HG03571 (cell line): ENCODE results near the gene ENOX1.

Experiments used
- ATAC-seq: cut with Tn5 transposase; IDR thresholded peaks from one replicate; pipeline ENCODE4 v1.9.1; 2021; ENCODE audit not compliant: unreplicated experiment

The ENOX1 gene

DNA sequence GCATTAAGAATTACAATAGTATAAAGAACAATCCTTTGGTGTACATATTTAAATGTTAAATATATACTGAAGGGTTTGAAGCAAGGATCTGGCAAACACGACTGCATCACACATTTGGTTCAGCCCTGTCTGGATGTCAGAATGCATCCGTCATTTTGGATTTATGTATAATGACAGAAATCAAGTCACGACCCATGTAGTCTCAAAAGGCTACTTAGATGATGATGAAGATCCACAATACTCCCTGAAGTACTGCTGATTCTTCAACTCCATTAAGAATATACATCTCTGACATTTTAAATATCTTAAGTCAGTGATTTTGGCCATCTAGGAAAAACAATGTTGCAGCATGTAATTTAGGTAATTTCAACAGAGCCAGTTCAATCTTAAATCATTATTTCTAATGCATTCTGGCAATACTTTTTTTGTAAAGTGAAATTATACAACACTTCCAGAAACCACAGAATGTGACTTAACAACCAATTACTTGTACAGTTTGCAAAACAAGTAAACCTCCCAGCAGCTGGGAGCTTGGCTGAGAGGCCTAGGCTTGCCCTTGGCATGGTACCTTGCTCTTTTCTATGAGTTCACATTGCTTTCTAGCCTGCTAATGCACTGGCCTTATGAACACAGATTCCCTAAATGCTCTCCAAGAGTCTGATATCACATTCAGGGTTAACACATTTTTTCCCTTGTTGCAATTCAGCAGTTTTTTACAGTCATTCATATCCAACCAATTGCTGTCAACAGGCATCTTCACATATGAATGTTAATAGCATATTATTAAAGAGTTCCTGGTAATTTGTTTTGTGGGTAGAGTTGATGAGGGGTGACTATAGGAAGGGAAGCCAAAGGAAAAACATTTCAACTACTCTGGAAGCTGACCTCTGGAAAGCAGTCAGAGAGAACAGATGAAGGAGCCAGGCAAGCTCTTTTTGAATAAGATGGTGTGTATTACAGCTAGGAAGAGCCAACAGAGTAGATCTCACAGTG, 175.2 kb downstream of the ENOX1 start:
- no peak for ATAC-seq

DNA sequence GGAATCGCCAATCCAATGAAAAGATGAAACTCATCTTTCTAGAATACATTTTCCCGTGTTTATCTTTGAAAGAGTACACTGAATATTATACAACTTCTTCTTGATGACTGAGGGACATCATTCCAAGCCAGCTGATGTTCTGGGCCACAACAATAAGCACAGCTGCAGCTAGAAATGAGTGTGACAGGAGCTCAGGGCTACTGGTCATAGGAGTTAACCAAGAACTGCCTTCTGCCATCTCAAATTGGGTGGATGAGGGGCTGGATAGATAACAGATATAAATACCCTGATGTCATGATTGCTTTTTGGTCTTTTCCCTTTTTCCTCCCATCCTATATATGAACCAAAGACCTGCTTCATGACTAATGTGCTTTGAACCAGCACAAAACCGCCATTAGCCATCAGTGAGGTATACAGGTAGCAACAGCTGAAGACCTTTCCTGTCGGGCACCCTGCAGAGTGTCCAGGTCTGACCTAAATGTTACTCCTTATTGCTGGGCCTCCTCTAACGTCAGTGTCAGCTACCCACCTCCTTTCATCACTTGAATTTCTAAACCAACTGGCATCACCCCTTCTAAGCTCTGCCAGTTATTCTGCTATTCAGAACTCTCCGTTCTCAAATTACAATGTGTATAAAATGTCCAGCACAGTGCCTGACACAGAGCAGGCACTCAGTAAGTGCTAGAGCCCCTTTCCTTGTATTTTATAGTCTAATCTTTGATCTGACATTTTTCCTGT, 178.2 kb downstream of the ENOX1 start:
- no peak for ATAC-seq

DNA sequence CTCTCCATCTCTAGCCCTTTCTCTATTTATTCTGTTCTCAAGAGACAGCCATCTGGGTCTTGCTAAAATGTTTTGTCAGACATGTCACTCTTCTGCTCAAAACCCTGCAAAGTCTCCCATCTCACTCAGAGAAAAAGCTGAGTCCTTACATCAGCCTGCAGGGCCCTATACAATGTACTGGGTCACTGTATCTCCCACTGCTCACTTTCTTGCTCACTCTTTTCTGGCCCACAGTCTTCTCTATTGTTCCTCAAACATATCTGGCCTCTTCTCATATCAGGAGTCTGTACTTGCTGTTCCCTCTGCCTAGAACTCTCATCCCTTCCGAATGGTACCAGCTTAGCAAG, 189.2 kb downstream of the ENOX1 start:
- ATAC-seq, result no peak

DNA sequence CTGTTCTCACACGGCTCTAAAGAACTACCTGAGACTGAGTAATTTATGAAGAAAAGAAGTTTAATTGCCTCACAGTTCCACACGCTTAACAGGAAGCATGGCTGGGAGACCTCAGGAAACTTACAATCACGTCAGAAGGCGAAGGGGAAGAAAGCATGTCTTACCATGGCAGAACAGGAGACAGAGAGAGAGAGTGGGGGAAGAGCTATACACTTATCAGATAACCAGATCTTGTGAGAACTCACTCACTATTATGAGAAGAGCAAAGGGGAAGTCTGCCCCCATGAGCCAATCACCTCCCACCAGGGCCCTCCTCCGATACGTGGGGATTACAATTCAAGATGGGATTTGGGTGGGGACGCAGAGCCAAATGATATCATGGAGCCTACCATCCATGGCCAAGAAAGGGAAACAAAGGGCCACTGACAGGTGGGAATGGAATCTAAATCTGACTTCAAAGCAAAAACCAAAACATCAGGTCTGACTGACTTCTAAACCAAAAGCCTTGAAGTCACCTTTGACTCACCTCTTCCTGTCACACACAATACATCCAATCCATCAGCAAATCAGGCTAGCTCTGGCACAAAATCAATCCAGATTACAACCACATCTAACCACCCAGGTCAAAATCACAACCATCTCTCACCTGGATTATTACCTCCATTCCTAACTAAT, 189.7 kb downstream of the ENOX1 start:
- no peak for ATAC-seq

DNA sequence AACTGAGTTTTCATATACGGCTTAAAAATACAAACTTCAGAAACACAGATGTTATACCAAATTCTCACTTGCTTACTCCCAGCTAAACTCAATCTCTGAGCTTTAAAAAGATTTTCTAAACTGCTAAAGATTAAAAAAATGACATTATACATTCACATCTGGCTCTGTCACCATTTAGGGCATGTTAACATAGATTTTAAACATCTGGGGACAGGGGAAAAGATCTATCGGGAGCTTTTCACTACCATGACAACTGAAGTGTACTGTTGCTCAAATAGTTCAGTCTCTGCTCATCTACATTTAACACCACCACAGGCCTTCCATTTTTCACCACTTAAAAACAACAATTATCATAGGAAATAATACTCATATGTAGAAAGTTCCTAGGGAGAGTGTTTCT, 190.8 kb downstream of the ENOX1 start:
- no peak for ATAC-seq

DNA sequence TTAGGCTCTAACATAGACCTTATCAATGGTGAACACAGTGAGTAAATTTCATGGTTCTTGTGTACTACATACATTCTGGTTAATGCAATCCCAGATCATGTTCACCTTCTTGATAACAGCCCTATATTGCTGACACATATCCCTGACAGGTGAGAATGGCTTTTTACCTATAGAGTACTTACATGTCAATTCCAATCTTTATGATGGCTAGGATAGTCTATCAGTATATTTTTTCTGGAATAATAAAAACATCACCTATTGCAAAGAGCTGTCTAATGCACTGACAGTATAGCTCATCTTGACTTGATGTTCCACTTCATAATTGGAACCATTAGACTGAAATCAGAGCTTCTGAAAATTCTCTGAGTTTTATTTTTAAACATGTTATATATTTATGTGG, 199.4 kb downstream of the ENOX1 start:
- ATAC-seq, result no peak

DNA sequence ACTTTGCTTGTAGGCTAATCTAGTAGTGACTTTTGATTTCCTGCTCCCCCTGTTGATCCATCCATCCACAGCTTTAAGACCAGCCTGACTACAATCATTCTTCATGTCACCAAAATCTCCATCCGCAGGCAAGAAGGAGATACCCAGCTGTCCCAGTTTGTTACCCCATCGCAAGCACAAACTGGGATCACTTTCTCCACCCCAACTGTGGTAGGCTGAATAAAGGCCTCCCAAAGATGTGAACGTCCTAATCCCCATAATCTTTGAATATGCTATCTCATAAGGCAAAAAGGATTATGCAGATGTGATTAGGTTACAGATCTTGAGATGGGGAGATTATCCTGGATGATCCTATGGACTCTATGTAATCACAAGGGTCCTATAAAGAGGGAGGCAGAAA, 202.0 kb downstream of the ENOX1 start:
- ATAC-seq, result no peak

DNA sequence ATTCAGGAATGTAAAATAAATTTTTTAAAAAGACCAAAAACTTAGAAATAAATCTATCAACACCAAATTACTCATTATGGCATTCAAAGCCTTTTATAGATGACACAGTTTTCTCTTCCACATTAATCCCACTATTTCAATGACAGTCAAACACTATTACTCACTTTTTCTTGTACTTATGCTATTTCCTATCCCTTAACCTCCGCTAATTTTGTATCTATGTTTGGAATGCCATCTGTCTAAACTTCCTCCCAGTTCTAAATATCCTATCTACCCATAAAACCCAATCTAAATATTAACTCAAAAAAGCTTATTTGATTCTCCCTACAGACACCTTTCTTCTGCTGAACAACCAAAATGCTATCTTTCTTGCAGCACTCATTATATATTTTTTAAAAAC, 203.5 kb downstream of the ENOX1 start:
- ATAC-seq, result no peak

DNA sequence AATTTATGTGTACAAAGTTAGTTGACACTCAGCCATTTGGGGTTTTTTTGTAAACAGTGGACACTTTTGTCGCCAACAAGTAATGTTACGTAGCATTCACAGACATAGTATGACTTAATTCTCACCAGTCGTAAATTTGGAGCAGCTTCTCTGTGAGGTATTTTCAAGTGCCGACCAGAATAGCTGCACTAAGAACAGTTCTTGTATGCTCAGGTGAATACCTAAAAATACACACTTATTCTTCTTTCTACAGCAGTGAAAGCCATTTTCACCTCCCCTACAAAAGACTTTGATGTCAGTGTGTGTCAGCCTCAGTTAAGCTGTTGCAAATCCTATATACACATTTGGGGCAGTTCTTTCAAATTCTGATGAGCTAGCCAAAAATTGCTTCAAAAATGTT, 206.5 kb downstream of the ENOX1 start:
- no peak for ATAC-seq

DNA sequence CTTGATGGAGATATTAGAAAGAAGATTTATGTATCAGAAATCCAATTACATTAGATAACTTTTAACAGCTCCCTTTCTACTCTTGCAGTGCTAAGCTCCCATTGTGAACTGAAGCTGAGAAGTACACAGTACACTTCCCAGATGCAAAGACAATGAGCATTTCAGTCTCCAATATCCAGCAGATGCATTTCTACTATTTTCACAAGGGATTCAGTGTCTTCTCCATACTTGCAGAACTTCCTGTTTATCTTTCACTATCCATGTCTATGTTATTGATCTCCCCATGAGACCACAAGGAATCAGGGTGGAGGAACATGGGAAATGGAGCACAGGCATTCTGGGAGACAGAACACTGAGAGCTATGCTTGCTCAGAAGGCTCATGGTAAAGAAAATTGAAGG, 207.5 kb downstream of the ENOX1 start:
- ATAC-seq, result no peak

DNA sequence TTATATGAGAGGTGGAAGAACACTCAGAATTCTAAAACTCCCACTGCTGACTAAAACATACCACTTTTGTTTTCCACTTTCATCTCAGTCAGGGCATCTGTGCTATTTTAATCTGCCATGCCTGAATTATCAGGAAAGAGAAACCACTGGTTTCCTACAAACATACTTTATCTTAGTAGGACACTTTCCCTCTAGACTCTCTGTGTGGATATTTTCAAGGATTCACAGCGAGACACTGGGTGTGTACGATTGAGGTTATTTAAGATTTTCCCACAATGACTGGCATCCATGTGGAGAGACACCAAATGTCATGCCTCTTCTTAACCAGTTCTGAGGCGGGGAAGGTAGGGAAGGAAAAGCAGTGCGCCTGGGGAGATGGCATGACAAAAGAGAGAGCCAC, 212.2 kb downstream of the ENOX1 start:
- ATAC-seq, result no peak

DNA sequence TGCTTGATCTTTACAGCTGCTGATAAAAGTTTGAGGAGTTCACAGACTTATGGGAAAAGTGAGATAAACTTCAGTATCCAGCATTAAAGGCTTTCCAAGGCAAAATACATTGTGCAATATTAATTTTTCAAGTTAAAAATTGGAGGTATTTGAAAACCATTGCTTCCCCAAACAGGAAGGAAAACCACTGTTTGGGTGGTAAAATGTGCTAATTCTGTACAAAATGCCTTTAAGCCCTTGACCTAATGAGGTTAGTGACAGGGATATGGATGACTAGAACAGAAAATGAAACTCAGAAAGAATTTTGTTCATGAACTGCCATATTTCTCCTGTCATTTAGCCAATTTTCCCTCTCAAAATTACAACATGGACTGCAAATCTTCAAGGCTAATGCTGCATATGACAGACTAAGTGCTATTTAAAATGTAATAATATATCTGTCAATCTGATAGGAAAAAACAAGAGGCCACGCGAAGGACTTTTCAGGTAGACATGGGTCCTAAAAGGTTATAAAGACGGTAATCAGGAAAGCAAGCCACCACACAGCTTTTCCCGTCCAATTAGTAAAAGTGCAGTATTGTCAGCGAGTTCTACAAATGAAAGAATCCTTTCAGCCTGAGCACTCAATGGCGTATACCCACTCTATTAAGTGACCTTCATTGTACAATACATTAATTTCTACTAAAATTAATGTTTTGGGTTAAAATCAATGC, 212.8 kb downstream of the ENOX1 start:
- ATAC-seq, result no peak

DNA sequence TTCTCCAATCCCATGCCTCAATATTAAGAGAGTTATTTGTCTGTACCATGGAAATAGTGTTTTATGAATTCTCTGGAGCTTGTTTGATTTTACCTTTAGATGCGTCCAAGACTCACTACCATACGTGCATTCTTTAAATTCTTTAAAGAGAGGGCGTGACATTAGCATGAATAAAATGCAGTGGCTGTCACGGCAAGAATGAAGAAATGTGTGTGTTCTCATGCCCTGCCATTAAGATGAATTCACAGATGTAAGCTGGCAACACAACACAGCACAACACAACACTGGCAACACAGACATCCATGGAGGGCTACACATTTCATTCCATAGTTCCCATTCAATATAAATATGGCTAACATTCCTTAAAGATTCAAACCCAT, 213.4 kb downstream of the ENOX1 start:
- no peak for ATAC-seq

DNA sequence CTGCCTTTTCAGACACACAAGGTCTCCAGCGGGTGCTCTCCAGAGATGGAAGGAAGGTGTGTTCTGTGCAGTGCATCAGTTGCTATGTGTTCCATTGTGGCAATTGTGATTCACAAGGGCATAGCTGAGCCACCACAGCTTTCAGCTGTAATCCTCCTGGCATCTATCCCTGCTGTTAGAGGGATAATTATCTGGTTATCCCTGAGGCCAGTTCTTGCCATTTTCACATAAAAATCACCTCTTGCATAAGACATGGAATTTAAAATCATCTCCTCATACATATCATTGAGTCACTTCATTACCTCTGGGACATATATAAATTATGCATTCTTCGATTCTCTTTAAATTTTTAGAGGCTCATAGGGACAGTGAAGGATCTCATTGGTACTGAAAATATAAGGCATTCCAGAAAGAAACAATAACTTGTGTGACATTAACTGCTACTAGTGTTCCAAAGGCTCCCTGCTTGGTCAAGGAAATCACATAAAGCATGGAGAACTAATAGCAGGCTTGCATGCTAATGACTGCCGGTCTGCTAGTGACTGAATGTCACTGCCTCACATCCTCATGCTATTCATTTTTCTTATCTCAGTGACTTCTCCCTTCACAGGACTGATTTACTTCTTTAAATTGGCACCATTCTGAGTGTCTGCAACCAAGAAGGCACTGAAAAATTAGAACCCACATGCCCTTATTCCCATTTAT, 214.0 kb downstream of the ENOX1 start:
- ATAC-seq, result no peak

DNA sequence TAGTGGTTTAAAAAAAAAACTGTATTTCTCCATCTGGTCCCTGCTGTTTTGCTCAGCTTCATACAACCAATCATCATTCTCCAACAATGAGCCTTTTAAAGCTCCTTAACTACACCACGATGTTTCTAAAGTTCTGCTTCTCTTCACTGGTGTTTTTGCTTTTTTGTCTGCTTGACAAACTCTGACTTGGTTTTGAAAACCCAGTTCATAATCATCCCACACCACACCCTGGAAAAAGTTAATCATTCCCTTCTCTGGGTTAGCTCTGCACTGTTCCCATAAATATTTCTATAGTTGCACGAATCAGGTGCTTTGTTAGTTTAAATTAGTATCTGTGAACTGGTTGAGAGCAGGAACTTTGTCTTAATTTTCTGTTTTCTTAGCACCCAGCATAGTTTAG, 217.1 kb downstream of the ENOX1 start:
- no peak for ATAC-seq

DNA sequence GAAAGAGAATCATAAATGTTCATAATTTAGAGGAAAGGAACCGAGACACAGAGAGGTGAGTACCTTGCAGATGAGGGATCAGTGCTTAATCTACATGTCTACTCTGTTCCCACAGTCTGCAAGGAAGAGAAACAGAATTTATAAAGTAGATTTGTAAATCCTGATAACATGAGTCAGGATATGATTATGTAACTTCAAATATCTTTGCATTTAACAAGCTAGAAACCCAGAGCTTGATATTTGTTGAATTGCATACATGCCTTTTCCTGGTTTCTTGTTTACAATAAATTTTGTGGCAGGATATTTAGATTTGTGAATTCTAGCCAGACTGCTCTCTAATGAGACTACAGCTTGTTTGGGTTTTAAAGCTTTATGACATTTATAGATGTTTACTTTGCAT, 219.2 kb downstream of the ENOX1 start:
- ATAC-seq, result no peak

DNA sequence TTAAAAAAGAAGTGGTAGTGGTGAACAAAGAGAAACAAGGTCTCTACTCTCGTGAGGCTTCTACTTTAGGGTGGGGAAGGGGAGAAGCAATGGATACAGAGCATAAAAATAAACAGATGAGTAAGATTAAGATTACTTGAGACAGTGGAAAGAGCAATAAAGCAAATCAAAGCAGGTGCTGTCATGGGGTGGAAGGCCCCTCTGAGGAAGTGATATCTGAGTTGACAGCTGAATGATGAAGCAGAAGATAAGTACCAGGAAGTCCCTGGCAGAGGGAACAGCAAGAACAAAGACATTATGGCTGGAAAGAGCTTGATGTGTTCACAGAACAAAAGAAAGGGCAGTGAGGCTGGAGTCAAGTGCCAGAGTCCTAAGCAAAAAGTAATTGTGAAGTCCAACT, 221.8 kb downstream of the ENOX1 start:
- no peak for ATAC-seq

DNA sequence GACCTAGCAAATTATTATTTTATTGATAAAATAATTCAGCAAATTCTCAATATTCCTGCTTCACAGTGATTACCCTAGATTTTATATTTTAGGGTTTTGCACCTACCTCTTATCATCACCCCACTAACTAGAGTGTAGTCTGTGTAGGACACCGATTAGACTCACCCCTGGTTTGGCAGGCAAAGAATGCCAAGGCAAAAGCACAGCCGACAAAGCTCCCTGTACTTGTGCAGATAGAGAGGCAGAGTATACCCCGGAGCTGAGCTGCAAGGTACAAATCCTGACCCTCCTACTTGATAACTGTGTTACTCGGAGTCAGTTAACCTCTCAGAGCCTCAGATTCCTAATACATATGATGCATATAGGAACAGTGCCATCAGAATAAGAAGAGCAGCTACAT, 225.7 kb downstream of the ENOX1 start:
- ATAC-seq, result no peak

DNA sequence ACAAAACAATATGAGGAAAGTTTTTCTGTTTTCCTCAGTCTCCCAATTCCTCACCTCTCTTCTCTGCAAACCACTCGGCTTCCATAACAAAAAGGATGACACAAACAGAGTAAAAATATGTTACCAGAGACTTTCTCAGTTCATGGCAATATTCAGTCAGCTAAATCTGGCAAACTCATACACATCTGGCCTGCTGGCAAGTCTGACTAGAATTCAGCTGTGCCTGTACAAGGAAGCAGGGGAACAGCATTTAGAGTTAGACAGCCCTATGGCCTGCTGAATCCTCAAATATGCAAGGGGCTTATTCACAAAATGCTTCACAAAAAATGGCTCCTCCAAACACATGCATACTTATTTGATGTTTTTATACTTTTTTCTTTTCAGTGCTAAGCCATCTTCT, 227.8 kb downstream of the ENOX1 start:
- ATAC-seq, result no peak

DNA sequence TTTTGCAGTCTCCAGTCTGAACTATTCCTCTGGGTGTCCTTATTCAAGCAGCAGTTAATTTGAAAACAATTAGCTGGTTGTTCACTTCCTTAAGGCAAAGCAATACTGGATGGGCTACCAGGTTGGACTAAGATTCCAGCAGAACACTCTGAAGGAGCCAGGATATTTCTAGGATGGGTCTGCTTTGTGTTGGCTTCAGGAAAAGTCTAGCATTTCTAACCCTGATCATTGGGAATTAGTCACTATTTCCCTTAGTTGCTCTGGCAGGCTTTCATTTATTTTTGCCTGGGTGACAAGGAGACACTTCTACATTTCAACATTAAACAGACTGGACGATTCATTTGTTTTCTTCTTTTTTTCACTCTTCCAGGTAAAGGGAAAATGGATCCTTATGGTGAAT, 228.4 kb downstream of the ENOX1 start:
- no peak for ATAC-seq

DNA sequence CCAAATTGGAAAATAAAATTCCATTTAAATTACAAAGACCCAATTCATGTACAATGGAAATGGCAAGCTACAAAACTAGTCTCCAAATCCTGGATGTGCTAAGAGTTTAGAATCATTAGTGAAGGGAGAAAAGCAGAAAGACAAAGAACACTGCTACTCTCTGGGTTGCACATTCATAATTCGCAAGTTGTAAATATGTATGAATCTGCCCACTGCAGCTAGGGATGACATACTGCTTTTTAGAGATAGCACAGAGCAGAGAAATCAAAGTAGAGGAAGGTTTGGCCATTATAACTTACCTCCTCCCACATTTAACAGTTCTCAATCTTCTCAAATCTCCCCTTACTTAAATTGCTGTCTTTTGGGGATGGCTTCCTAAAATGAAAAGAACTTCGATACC, 231.1 kb downstream of the ENOX1 start:
- no peak for ATAC-seq
